Measurements from ENCODE around the gene RPS6KB2. TPM values are rescaled to one million over a fixed set of nuclear protein-coding genes. Genes with fewer than 3 reads are reported as not detected.

RPS6KB2 gene
- total and polyA plus RNA-seq, 2 donors (not counting 3 experiments of a cell fraction or from before 2014, with no cell fraction given): 53.8 to 60.0 TPM

DNA sequence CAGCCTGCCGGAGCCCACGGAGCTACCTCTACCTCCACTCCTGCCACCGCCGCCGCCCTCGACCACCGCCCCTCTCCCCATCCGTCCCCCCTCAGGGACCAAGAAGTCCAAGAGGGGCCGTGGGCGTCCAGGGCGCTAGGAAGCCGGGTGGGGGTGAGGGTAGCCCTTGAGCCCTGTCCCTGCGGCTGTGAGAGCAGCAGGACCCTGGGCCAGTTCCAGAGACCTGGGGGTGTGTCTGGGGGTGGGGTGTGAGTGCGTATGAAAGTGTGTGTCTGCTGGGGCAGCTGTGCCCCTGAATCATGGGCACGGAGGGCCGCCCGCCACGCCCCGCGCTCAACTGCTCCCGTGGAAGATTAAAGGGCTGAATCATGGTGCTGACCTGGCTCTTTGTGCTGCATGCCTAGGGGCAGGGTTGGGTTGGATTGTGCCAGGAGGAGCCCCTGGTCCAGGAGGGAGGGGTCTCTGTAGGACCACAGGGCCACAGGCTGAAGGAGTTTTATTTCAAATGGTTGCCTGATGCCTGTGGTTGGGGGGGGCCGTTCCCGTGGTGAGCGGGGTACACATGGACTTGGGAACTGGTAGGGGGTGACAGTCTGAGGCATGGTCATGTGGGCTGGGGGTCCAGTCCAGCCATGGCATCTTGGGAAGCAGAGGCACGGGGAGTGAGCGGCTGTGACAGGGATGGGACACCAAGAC lies 6.9 kb downstream of the RPS6KB2 start:
- Histone ChIP-seq H3K9me3 (replicated peaks; ENCODE audit: control insufficient read depth, insufficient read depth, low read length) (no peaks in the 10 kb centered on the region), H3K9me1 (replicated peaks; ENCODE audit: control insufficient read depth, extremely low read depth, insufficient read depth, low read length) (no peaks in the 10 kb centered on the region), H4K20me1 (replicated peaks; ENCODE audit: control insufficient read depth, extremely low read depth, insufficient read depth, low read length) (no peaks in the 10 kb centered on the region), H3K27ac (ENCODE audit: insufficient read depth, low read depth, low read length) (no peak overlapping the region), H3K79me2 (ENCODE audit: control insufficient read depth, insufficient read depth, low read length) (no peaks in the 10 kb centered on the region), H3K4me1 (ENCODE audit: control insufficient read depth, extremely low read depth, insufficient read depth, low read length) (no peaks in the 10 kb centered on the region), H3K4me3 (replicated peaks in 1 of 3; ENCODE audit: insufficient read depth in 1 of 3, low read depth in 1 of 3, low read length in 3 of 3) (no peak overlapping the region), H3K9ac (replicated peaks; ENCODE audit: extremely low read depth, insufficient read depth, low read length) (no peak overlapping the region), H3K4me2 (ENCODE audit: insufficient read depth, low read length) (no peak overlapping the region), H3K36me3 (ENCODE audit: control insufficient read depth in 2 of 2, extremely low read depth in 1 of 2, insufficient read depth in 2 of 2, low read length in 2 of 2) (peaks cover 0 to 38% of the 10 kb centered on the region in 2 experiments), H3K27me3 (ENCODE audit: control insufficient read depth in 2 of 2, insufficient read depth in 2 of 2, low read length in 2 of 2) (no peaks in the 10 kb centered on the region), H2AFZ (ENCODE audit: low read depth, low read length) (no peak overlapping the region)
- dilution Hi-C loops (cut with MboI; ENCODE audit: extremely low pct_ligation_motif_present, low sequenced_read_pairs) (no loop called here), intact Hi-C loops (cut with micrococcal nuclease) (no loop called here)
- ChIA-PET CTCF (no interaction called here), POLR2A (no interaction called here)
- TF ChIP-seq FOS (IDR thresholded peaks at IDR 0.05; ENCODE audit: borderline replicate concordance, insufficient read depth, low read length): no peak
- TF ChIP-seq, protein P1, sequence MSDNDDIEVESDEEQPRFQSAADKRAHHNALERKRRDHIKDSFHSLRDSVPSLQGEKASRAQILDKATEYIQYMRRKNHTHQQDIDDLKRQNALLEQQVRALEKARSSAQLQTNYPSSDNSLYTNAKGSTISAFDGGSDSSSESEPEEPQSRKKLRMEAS (IDR thresholded peaks at IDR 0.05; ENCODE audit: insufficient read depth, insufficient read length): no peak
- TF ChIP-seq POLR2AphosphoS5 (IDR thresholded peaks at IDR 0.05; ENCODE audit: insufficient read depth, low read depth, low read length): no peak
- TF ChIP-seq EZH2 (IDR thresholded peaks at IDR 0.05; ENCODE audit: borderline replicate concordance, low read depth, low read length, severe bottlenecking): no peak
- no peak for FAIRE-seq
- BruUV-seq (replicated peaks): no TSS peak
- no peak for DNase-seq (ENCODE audit: low read depth, low spot score)

DNA sequence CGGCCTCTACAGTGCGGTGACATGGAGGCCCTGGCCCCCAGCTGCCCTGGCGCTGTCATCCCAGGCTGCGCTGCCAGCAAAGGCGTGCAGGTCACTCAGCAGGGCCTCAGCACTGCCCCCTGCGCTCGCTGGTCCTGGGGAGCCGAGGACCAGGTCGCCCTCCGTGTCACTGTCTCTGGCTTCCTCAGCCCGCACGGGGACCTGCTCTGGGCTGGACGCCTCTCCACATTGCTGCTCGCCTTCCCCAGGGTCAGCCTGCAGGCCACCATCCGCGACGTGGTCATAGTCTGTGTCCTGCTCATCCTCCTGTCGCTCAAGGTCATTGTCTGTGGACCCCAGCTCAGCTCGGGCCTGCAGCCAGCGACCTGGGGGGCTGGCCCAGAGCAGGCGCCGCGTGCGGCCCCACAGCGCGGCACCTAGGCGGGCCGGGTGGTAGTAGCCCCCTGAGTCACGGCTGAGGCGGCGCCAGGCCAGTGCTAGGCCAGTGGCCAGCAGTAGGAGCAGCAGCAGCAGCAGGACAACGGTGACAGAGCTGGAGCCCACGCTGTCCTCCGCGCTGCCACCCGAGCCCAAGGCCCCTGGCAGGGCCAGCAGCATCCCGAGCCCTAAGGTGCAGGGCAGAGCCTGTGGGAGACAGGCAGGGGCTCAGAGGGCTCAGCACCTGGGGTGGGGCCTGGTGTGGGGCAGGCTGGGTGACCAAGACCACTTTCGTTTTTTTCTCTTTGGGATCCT lies 7.6 kb downstream of the RPS6KB2 start:
- Histone ChIP-seq H3K27me3 (ENCODE audit: control insufficient read depth in 2 of 2, insufficient read depth in 2 of 2, low read length in 2 of 2) (no peaks in the 10 kb centered on the region), H3K9me3 (replicated peaks; ENCODE audit: control insufficient read depth, insufficient read depth, low read length) (no peaks in the 10 kb centered on the region), H3K4me2 (ENCODE audit: insufficient read depth, low read length) (no peak overlapping the region), H3K4me3 (replicated peaks in 1 of 3; ENCODE audit: insufficient read depth in 1 of 3, low read depth in 1 of 3, low read length in 3 of 3) (no peak overlapping the region), H3K9ac (replicated peaks; ENCODE audit: extremely low read depth, insufficient read depth, low read length) (no peak overlapping the region), H3K27ac (ENCODE audit: insufficient read depth, low read depth, low read length) (no peak overlapping the region), H4K20me1 (replicated peaks; ENCODE audit: control insufficient read depth, extremely low read depth, insufficient read depth, low read length) (no peaks in the 10 kb centered on the region), H3K36me3 (ENCODE audit: control insufficient read depth in 2 of 2, extremely low read depth in 1 of 2, insufficient read depth in 2 of 2, low read length in 2 of 2) (peaks cover 0 to 43% of the 10 kb centered on the region in 2 experiments), H3K9me1 (replicated peaks; ENCODE audit: control insufficient read depth, extremely low read depth, insufficient read depth, low read length) (no peaks in the 10 kb centered on the region), H3K79me2 (ENCODE audit: control insufficient read depth, insufficient read depth, low read length) (no peaks in the 10 kb centered on the region), H2AFZ (ENCODE audit: low read depth, low read length) (no peak overlapping the region), H3K4me1 (ENCODE audit: control insufficient read depth, extremely low read depth, insufficient read depth, low read length) (no peaks in the 10 kb centered on the region)
- ChIA-PET CTCF (no interaction called here), POLR2A (interaction anchor here (0.6 kb wide), 1 partner anchor 25 kb away, joined by 6 read pairs; no protein-coding TSS in a partner anchor)
- intact Hi-C loops (cut with micrococcal nuclease) (loop anchor here (1.0 kb wide), 1 partner anchor 34 kb away; no protein-coding TSS in a partner anchor), dilution Hi-C loops (cut with MboI; ENCODE audit: extremely low pct_ligation_motif_present, low sequenced_read_pairs) (no loop called here)
- FAIRE-seq (no peak), DNase-seq (ENCODE audit: low read depth, low spot score) (no peak)
- TF ChIP-seq JUN (IDR thresholded peaks at IDR 0.05; ENCODE audit: borderline replicate concordance, insufficient read depth, insufficient read length, low read depth) (no peak), FOS (IDR thresholded peaks at IDR 0.05; ENCODE audit: borderline replicate concordance, insufficient read depth, low read length) (no peak), MYC (IDR thresholded peaks at IDR 0.05; ENCODE audit: low read depth, low read length) (no peak), EZH2 (IDR thresholded peaks at IDR 0.05; ENCODE audit: borderline replicate concordance, low read depth, low read length, severe bottlenecking) (no peak), POLR2AphosphoS5 (IDR thresholded peaks at IDR 0.05; ENCODE audit: insufficient read depth, low read depth, low read length) (no peak), POLR2A (IDR thresholded peaks at IDR 0.05; ENCODE audit: low read depth, low read length) (no peak), GATA2 (IDR thresholded peaks at IDR 0.05; ENCODE audit: insufficient read depth, insufficient read length, low read depth, low read length) (no peak)
- TF ChIP-seq, protein P2, sequence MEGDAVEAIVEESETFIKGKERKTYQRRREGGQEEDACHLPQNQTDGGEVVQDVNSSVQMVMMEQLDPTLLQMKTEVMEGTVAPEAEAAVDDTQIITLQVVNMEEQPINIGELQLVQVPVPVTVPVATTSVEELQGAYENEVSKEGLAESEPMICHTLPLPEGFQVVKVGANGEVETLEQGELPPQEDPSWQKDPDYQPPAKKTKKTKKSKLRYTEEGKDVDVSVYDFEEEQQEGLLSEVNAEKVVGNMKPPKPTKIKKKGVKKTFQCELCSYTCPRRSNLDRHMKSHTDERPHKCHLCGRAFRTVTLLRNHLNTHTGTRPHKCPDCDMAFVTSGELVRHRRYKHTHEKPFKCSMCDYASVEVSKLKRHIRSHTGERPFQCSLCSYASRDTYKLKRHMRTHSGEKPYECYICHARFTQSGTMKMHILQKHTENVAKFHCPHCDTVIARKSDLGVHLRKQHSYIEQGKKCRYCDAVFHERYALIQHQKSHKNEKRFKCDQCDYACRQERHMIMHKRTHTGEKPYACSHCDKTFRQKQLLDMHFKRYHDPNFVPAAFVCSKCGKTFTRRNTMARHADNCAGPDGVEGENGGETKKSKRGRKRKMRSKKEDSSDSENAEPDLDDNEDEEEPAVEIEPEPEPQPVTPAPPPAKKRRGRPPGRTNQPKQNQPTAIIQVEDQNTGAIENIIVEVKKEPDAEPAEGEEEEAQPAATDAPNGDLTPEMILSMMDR (IDR thresholded peaks at IDR 0.05; ENCODE audit: extremely low read depth in 1 of 2, insufficient read depth in 1 of 2, low read depth in 1 of 2, low read length in 2 of 2): no peak
- TF ChIP-seq, protein P1 (IDR thresholded peaks at IDR 0.05; ENCODE audit: insufficient read depth, insufficient read length): no peak
- BruUV-seq (replicated peaks): no TSS peak

Data from endothelial cell of umbilical vein (primary cell).